Left ventricle myocardium inferior (tissue), 1 donor: Measurements from ENCODE around the gene XIRP1. TPM values are rescaled to one million over a fixed set of nuclear protein-coding genes. Genes with fewer than 3 reads are reported as not detected.
"Not testable (repeated sequence)": the region's sequence is repeated elsewhere in the genome, so short reads cannot be mapped to it uniquely, and the experiment has no call there.

Experiments
- DNase-seq: peaks from one replicate; pipeline ENCODE4 v3.0.0-alpha.2; 2020
- H3K27ac ChIP-seq: fragments of 200-600 bp; replicated peaks from 2 replicates; pipeline ENCODE4 v1.8.0; 2021
- H3K27me3 ChIP-seq: fragments of 200-600 bp; 2 replicates; pipeline ENCODE4 v1.8.0; 2021; ENCODE audit warnings: low read depth
- H3K36me3 ChIP-seq: fragments of 200-600 bp; 2 replicates; pipeline ENCODE4 v1.8.0; 2021
- H3K4me1 ChIP-seq: fragments of 200-600 bp; 2 replicates; pipeline ENCODE4 v1.8.0; 2021
- H3K4me3 ChIP-seq: fragments of 200-600 bp; 2 replicates; pipeline ENCODE4 v1.8.0; 2021; ENCODE audit warnings: mild to moderate bottlenecking, moderate library complexity
- H3K9me3 ChIP-seq: fragments of 200-600 bp; replicated peaks from 2 replicates; pipeline ENCODE4 v1.8.0; 2021
- intact Hi-C: fragments of 100-400 bp; cut with micrococcal nuclease; formaldehyde crosslinking; loops from one replicate; pipeline ENCODE4 v1.11.0; 2022
- total RNA-seq: library from RNA; stranded (reverse); fragmentation: NEBNext Ultra II Directional; extraction: Animal tissue kit (Norgen Biotek cat#: 25700); gene quantifications from one replicate; pipeline ENCODE4 v1.2.1, GENCODE V29; 2021
- TF ChIP-seq, protein P1 (sequence below): fragments of 200-600 bp; IDR thresholded peaks from 2 replicates; pipeline ENCODE4 v1.8.0; 2021; ENCODE audit warnings: antibody characterized with exemption, mild to moderate bottlenecking, borderline replicate concordance
- donor health status: DM: no; HTN: yes; CAD: no; lungs with severe emphysema.

XIRP1 gene
- total RNA-seq, 1 donor from 2014 or later = 386 TPM

DNA sequence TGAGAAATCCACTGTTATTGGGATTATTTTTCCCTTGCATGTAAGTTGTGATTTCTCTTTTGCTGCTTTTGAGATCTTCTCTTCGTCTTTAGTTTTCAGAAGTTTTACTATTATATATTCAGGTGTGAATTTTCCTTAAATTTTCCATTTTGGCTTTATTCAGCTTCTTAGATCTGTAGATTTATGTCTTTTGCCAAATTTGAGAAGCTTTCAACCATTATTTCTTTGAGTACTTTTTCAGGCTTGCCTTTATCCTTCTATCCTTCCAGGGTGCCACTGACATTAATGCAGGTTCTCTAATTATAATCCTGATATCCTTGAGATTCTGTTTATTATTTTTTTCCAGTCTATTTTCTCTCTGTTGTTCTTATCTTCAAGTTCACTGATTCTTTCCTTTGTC, 38.1 kb upstream of the XIRP1 start:
- Histone ChIP-seq H3K27me3 (no peaks in the 10 kb centered on the region), H3K4me1 (peaks cover 16% of the 10 kb centered on the region), H3K36me3 (no peaks in the 10 kb centered on the region), H3K27ac (no peak overlapping the region), H3K4me3 (no peak overlapping the region), H3K9me3 (no peaks in the 10 kb centered on the region)
- TF ChIP-seq, protein P1, sequence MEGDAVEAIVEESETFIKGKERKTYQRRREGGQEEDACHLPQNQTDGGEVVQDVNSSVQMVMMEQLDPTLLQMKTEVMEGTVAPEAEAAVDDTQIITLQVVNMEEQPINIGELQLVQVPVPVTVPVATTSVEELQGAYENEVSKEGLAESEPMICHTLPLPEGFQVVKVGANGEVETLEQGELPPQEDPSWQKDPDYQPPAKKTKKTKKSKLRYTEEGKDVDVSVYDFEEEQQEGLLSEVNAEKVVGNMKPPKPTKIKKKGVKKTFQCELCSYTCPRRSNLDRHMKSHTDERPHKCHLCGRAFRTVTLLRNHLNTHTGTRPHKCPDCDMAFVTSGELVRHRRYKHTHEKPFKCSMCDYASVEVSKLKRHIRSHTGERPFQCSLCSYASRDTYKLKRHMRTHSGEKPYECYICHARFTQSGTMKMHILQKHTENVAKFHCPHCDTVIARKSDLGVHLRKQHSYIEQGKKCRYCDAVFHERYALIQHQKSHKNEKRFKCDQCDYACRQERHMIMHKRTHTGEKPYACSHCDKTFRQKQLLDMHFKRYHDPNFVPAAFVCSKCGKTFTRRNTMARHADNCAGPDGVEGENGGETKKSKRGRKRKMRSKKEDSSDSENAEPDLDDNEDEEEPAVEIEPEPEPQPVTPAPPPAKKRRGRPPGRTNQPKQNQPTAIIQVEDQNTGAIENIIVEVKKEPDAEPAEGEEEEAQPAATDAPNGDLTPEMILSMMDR = no peak
- no peak for DNase-seq
- intact Hi-C loops = no loop called here

DNA sequence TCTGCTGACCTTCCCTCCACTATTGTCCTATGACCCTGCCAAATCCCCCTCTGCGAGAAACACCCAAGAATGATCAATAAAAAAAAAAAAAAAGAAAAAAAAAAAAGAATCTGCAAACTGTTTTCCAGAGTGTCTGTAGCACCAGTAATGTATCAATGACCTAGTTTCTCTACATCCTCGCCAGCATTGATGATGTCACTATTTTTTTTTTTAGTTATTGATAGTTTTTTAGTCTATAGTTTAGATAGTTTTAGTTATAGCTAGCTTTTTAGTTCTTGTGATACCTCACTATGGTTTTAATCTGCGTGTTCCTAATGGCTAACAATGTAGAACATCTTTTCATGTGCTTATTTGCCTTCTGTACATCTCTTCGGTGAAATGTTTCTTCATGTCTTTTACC, 36.1 kb upstream of the XIRP1 start:
- DNase-seq = no peak
- Histone ChIP-seq H3K36me3 (no peaks in the 10 kb centered on the region), H3K4me3 (no peak overlapping the region), H3K27me3 (no peaks in the 10 kb centered on the region), H3K4me1 (peaks cover 11% of the 10 kb centered on the region), H3K27ac (no peak overlapping the region), H3K9me3 (no peaks in the 10 kb centered on the region)
- TF ChIP-seq, protein P1 = no peak
- intact Hi-C loops = no loop called here

DNA sequence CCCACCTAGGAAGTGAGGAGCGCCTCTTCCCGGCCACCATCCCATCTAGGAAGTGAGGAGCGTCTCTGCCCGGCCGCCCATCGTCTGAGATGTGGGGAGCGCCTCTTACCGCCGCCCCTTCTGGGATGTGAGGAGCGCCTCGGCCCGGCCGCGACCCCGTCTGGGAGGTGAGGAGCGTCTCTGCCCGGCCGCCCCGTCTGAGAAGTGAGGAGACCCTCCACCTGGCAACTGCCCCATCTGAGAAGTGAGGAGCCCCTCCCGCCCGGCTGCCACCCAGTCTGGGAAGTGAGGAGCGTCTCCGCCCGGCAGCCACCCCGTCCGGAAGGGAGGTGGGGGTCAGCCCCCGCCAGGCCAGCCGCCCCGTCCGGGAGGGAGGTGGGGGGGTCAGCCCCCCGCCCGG, 35.2 kb upstream of the XIRP1 start:
- H3K4me1 ChIP-seq, DNase-seq, intact Hi-C loops, H3K36me3 ChIP-seq, H3K9me3 ChIP-seq, H3K27ac ChIP-seq, H3K4me3 ChIP-seq, H3K27me3 ChIP-seq: not testable (repeated sequence)

DNA sequence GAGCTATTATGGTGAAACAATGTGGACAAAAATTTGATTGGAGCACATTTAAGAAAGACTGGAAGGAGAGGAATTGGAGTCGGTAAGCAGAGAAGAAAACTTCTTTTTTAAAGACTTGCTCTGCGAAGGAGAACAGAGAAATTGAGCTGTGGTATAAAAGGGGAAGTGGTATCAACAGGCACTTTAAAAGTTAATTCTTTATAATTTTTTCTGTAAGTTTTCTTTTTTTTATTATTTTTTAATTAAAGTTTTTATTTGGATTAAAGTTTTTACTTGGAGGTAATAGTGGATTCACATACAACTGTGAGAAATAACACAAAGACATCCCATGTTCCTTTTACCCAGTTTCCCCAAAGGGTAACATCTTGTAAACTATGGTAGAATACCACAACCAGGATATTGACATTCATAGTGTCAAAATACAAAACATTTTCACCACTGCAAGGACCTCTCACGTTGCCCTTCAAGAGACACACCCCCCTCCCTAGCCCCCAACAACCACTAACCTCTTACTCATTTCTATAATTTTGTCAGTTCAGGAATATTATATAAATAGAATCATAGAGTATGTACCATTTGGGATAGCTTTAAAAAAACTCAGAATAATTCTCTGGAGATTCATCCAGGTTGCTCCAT, 33.8 kb upstream of the XIRP1 start:
- no peak for DNase-seq
- Histone ChIP-seq H3K9me3 (no peaks in the 10 kb centered on the region), H3K36me3 (no peaks in the 10 kb centered on the region), H3K4me1 (no peaks in the 10 kb centered on the region), H3K27ac (no peak overlapping the region), H3K27me3 (no peaks in the 10 kb centered on the region), H3K4me3 (no peak overlapping the region)
- TF ChIP-seq, protein P1 = no peak
- intact Hi-C loops = no loop called here

DNA sequence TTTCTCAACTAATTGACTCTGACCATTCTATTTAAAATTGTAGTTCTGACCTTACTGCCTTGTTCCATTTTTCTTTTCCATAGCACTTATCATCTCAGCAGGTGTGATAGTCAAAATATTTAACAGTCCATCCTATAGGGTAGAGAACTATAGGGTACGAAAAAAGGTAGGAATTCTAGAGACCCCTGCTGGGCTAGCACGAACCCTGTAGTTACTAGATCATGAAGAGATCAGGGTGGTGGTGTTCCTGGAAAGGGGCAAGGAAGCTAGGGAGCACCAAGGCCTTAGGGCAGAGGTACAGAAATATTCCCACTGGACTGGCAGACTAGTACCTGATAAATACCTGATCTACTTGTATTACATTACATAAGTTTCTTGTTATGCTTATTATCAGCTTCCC, 31.9 kb upstream of the XIRP1 start:
- Histone ChIP-seq H3K9me3 (no peaks in the 10 kb centered on the region), H3K4me3 (no peak overlapping the region), H3K4me1 (peaks cover 6% of the 10 kb centered on the region), H3K36me3 (no peaks in the 10 kb centered on the region), H3K27ac (no peak overlapping the region), H3K27me3 (no peaks in the 10 kb centered on the region)
- DNase-seq = no peak
- TF ChIP-seq, protein P1 = no peak
- intact Hi-C loops = no loop called here

DNA sequence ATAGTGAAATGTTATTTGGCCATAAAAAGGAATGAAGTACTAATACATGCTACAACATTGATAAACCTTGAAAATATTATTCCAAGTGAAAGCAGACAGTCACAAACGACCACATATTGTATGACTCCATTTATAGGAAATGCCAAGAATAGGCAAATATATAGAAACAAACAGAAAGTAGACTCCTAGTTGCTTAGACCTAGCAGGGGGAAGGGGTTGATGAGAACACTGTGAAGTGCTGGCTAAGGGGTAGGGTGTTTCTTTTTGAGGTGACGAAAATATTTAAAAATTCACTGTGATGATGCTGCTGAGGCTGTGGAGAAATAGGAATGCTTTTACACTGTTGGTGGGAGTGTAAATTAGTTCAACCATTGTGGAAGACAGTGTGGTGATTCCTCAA, 30.5 kb upstream of the XIRP1 start:
- H3K36me3 ChIP-seq = no peaks in the 10 kb centered on the region
- H3K4me1 ChIP-seq = peaks cover 6% of the 10 kb centered on the region
- intact Hi-C loops = no loop called here
- no peak overlapping the region for H3K4me3 ChIP-seq
- TF ChIP-seq, protein P1 = no peak
- H3K9me3 ChIP-seq = no peaks in the 10 kb centered on the region
- no peak for DNase-seq
- H3K27ac ChIP-seq = no peak overlapping the region
- no peaks in the 10 kb centered on the region for H3K27me3 ChIP-seq
